Adrenal gland (tissue), 12 donors: ENCODE measurements around the gene ARHGEF10L. TPM values are rescaled to one million over a fixed set of nuclear protein-coding genes. Genes with fewer than 3 reads are reported as not detected.

Source experiments
- DNase-seq, 7 donors: peaks; one replicate each; pipeline ENCODE4 v3.0.0-alpha.2; 2019 to 2020
- H3K27ac ChIP-seq, 5 donors: fragments of 200-600 bp; sonication (generic) in 4 of 5; 1 replicate in 3 of 5; 2 replicates in 2 of 5; pipeline versions ENCODE4 v1.5.1 to v1.8.0; 2016 to 2020; ENCODE audit warnings: mild to moderate bottlenecking in 1 of 5
- H3K27me3 ChIP-seq: fragments of 200-600 bp; 2 replicates; pipeline ENCODE4 v1.8.0; 2021
- H3K36me3 ChIP-seq, 2 donors: fragments of 200-600 bp; replicated peaks in 1 of 2; 1 replicate in 1 of 2; 2 replicates in 1 of 2; pipeline versions ENCODE4 v1.5.1 to v1.8.0; 2018 to 2022
- H3K4me1 ChIP-seq, 2 donors: fragments of 200-600 bp; replicated peaks in 1 of 2; 1 replicate in 1 of 2; 2 replicates in 1 of 2; pipeline versions ENCODE4 v1.5.1 to v1.8.0; 2018 to 2021
- H3K4me3 ChIP-seq, 4 donors: fragments of 200-600 bp; sonication (generic) in 3 of 4; one replicate each; pipeline ENCODE4 v1.5.1; 2016 to 2018
- H3K9me3 ChIP-seq, 3 donors: fragments of 200-600 bp; sonication (generic) in 1 of 3; replicated peaks in 1 of 3; 1 replicate in 2 of 3; 2 replicates in 1 of 3; pipeline versions ENCODE4 v1.5.1 to v1.8.0; 2016 to 2021
- POLR2A ChIP-seq, 2 donors: fragments of 450-650 bp; IDR thresholded peaks; one replicate each; pipeline ENCODE4 v1.6.1; 2017; ENCODE audit warnings: antibody characterized with exemption in 2 of 2, mild to moderate bottlenecking in 2 of 2, moderate library complexity in 1 of 2
- WGBS, 4 donors: extraction: QIAGEN DNeasy Blood & Tissue Kit in 2 of 4; methylation state at CpG; one replicate each; pipeline versions ENCODE4 v1.1.5 to v1.1.7; 2013 to 2017; 5-methylcytosine and 5-hydroxymethylcytosine counted together
- intact Hi-C, 2 donors: fragments of 100-400 bp; cut with DNase I; formaldehyde crosslinking; loops; one replicate each; pipeline versions ENCODE4 v1.14.1 to v1.15.0; 2022 to 2023
- polyA plus RNA-seq, 3 donors: library from polyadenylated mRNA; stranded (reverse); fragments of 200-250 nt in 2 of 3; fragments of 350-450 nt in 1 of 3; fragmentation: Illumina TruSeq in 1 of 3; extraction: RNeasy Lipid Tissue Mini Kit (QIAGEN cat#74804) in 1 of 3; gene quantifications; one replicate each; pipeline ENCODE4 v1.2.3, GENCODE V29; 2013 to 2014
- total RNA-seq, 9 donors: library from RNA; depleted of rRNA in 4 of 9; stranded (reverse); fragments of >200 nt in 4 of 9; fragments of 120-200 nt in 1 of 9; fragmentation: NEBNext Ultra II Directional in 1 of 9; extraction: Animal tissue kit (Norgen Biotek cat#: 25700) in 1 of 9; gene quantifications; one replicate each; pipeline versions ENCODE4 v1.1.0 to v1.2.4, GENCODE V29; 2013 to 2023
- TF ChIP-seq, protein P1 (sequence below), 6 experiments: fragments of 450-650 bp in 4 of 6; fragments of 200-600 bp in 2 of 6; sonication (generic) in 1 of 6; IDR thresholded peaks; 1 replicate in 5 of 6; 2 replicates in 1 of 6; pipeline versions ENCODE4 v1.5.1 to v1.8.0; 2016 to 2021; ENCODE audit warnings: antibody characterized with exemption in 6 of 6, mild to moderate bottlenecking in 2 of 6, moderate library complexity in 1 of 6
- donor health status: healthy with polysubstance abuse.
- donor health status: Bipolar disorder and iron deficiency.
- donor health status: DM: yes; HTN: yes; CAD: no.
- donor health status: DM: no; HTN: no; CAD: no.
- donor health status: DM: no; HTN: no; CAD: no.
- donor health status: DM: yes; HTN: yes; CAD: no.

The ARHGEF10L gene
- total and polyA plus RNA-seq, 12 donors = 1.7 to 54.9 (median 30.1) TPM

GRCh38 chr1:17507915-17508314 lies 31.6 kb upstream of the ARHGEF10L start:
- Histone ChIP-seq H3K36me3 (no peaks in the 10 kb centered on the region), H3K4me3 (no peak overlapping the region), H3K27ac (no peak overlapping the region), H3K4me1 (peaks cover 0 to 2% of the 10 kb centered on the region in 2 donors), H3K9me3 (no peaks in the 10 kb centered on the region), H3K27me3 (no peaks in the 10 kb centered on the region)
- no peak for DNase-seq
- intact Hi-C loops = no loop called here
- 74 to 96% (median 85%) methylated on average over 4 to 6 of the region's 6 CpGs for WGBS, 4 donors
- no peak for TF ChIP-seq POLR2A (IDR thresholded peaks at IDR 0.05)
- TF ChIP-seq, protein P1, sequence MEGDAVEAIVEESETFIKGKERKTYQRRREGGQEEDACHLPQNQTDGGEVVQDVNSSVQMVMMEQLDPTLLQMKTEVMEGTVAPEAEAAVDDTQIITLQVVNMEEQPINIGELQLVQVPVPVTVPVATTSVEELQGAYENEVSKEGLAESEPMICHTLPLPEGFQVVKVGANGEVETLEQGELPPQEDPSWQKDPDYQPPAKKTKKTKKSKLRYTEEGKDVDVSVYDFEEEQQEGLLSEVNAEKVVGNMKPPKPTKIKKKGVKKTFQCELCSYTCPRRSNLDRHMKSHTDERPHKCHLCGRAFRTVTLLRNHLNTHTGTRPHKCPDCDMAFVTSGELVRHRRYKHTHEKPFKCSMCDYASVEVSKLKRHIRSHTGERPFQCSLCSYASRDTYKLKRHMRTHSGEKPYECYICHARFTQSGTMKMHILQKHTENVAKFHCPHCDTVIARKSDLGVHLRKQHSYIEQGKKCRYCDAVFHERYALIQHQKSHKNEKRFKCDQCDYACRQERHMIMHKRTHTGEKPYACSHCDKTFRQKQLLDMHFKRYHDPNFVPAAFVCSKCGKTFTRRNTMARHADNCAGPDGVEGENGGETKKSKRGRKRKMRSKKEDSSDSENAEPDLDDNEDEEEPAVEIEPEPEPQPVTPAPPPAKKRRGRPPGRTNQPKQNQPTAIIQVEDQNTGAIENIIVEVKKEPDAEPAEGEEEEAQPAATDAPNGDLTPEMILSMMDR (IDR thresholded peaks at IDR 0.05) = peak in 1 of 6 experiments; percentile 20

DNA sequence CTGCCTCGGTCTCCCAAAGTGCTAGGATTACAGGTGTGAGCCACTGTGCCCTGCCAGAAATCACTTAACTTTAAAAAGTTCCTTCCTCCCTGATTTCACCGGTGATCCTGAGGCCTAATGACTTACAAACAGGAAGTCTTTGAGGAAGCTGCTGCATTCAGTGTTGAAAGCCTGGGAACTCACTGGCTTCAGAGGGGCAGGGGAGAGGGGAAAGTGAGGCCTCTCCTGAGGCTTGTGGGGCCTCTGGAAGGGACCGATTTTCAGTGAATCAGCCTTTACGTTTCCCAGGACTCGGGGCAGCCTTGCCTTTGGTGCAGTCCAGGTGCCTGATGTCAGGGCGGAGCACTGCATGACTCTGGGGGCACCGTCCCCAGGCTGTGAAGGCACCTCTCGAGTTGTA lies 30.1 kb upstream of the ARHGEF10L start:
- no peak overlapping the region for H3K27ac ChIP-seq
- TF ChIP-seq POLR2A (IDR thresholded peaks at IDR 0.05) = no peak
- TF ChIP-seq, protein P1 (IDR thresholded peaks at IDR 0.05) = no peak
- H3K27me3 ChIP-seq = no peaks in the 10 kb centered on the region
- WGBS, 4 donors = 47 to 75% (median 59%) methylated on average over 4 to 8 of the region's 8 CpGs
- H3K36me3 ChIP-seq = no peaks in the 10 kb centered on the region
- DNase-seq = no peak
- H3K4me3 ChIP-seq = no peak overlapping the region
- intact Hi-C loops = no loop called here
- H3K4me1 ChIP-seq = no peaks in the 10 kb centered on the region
- H3K9me3 ChIP-seq = no peaks in the 10 kb centered on the region

- TF ChIP-seq POLR2A (IDR thresholded peaks at IDR 0.05) = no peak
- TF ChIP-seq, protein P1 (IDR thresholded peaks at IDR 0.05) = no peak
- Histone ChIP-seq H3K9me3 (no peaks in the 10 kb centered on the region), H3K4me1 (no peaks in the 10 kb centered on the region), H3K36me3 (no peaks in the 10 kb centered on the region), H3K4me3 (no peak overlapping the region), H3K27ac (no peak overlapping the region), H3K27me3 (no peaks in the 10 kb centered on the region)
- 91 to 98% (median 96%) methylated on average over 3 of the region's 3 CpGs for WGBS, 4 donors
- intact Hi-C loops = no loop called here
- no peak for DNase-seq
Measured at GRCh38 chr1:17510138-17510537, 29.4 kb upstream of the ARHGEF10L start.

DNA sequence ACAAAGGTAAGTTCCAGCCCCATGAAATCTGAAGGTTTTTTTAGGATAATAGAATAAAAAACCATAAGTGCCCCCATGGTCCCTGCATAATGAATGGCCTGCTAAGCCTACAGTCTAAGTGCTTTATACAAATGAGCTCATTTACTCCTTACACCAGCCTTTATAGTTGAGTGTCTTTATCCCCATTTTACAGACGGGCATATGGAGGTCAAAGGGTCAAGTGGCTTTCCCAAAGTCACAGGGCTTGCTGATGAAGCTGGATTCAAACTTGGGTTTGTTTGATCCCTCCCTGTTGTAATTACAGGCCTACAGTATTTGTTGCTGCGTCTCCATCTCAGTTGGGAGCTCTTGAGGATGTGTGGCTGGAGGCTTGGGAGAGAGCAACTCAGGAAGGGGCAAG lies 28.3 kb upstream of the ARHGEF10L start:
- Histone ChIP-seq H3K4me1 (no peaks in the 10 kb centered on the region), H3K27me3 (no peaks in the 10 kb centered on the region), H3K4me3 (no peak overlapping the region), H3K36me3 (no peaks in the 10 kb centered on the region), H3K9me3 (no peaks in the 10 kb centered on the region), H3K27ac (no peak overlapping the region)
- 82 to 95% (median 89%) methylated on average over 2 of the region's 2 CpGs for WGBS, 4 donors
- DNase-seq = no peak
- no peak for TF ChIP-seq POLR2A (IDR thresholded peaks at IDR 0.05)
- TF ChIP-seq, protein P1 (IDR thresholded peaks at IDR 0.05) = no peak
- intact Hi-C loops = no loop called here
